Measurements from ENCODE around the gene OSBP2.

DNA sequence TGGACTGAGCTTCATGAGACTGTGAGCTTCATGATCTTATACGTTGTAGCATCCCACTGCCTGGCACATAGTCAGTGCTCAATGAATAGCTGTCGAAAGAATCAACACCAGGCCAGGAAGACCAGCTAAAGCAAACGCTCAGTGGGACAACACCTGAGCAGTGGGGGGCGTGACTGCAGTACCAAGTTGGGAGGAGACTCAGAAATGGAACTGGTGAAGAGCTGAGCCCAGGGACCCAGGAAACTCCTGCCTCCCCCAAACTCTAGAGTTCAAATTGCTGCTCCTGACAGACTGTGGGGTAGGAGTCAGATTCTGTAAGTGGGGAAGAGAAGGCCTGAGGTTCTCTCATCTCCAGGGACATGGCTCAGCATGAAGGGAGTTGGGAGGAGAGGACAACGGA, 214.6 kb downstream of the OSBP2 start:
- TF ChIP-seq, protein P1, sequence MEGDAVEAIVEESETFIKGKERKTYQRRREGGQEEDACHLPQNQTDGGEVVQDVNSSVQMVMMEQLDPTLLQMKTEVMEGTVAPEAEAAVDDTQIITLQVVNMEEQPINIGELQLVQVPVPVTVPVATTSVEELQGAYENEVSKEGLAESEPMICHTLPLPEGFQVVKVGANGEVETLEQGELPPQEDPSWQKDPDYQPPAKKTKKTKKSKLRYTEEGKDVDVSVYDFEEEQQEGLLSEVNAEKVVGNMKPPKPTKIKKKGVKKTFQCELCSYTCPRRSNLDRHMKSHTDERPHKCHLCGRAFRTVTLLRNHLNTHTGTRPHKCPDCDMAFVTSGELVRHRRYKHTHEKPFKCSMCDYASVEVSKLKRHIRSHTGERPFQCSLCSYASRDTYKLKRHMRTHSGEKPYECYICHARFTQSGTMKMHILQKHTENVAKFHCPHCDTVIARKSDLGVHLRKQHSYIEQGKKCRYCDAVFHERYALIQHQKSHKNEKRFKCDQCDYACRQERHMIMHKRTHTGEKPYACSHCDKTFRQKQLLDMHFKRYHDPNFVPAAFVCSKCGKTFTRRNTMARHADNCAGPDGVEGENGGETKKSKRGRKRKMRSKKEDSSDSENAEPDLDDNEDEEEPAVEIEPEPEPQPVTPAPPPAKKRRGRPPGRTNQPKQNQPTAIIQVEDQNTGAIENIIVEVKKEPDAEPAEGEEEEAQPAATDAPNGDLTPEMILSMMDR (IDR thresholded peaks at IDR 0.05): no peak
- no peak for TF ChIP-seq POLR2A (IDR thresholded peaks at IDR 0.05)
